Neural cell (in vitro differentiated cells): ENCODE results near the gene SLC25A15. TPM values are rescaled to one million over a fixed set of nuclear protein-coding genes. Genes with fewer than 3 reads are reported as not detected.
"Not testable (repeated sequence)": the region's sequence is repeated elsewhere in the genome, so short reads cannot be mapped to it uniquely, and the experiment has no call there.

ENCODE experiments used
- H2AFZ ChIP-seq: fragments of 200-600, 300-800 bp; sonication (generic), shearing (Covaris generic); 2 replicates; pipeline ENCODE4 v1.6.0; 2014; ENCODE audit warnings: low read depth, mild to moderate bottlenecking, antibody characterized with exemption, low read length, moderate library complexity
- H3F3A ChIP-seq: fragments of 200-600 bp; shearing (Covaris generic); 2 replicates; pipeline ENCODE4 v1.6.1; 2016; ENCODE audit warnings: mild to moderate bottlenecking, moderate library complexity, mixed read lengths, antibody characterized with exemption, low read length; ENCODE audit not compliant: insufficient read depth, poor library complexity, severe bottlenecking
- H3K27ac ChIP-seq: fragments of 200-600, 300-800 bp; sonication (generic), shearing (Covaris generic); 2 replicates; pipeline ENCODE4 v1.5.1; 2014; ENCODE audit warnings: mild to moderate bottlenecking, low read length, moderate library complexity
- H3K27me3 ChIP-seq: fragments of 300-800, 200-600 bp; sonication (generic), shearing (Covaris generic); 2 replicates; pipeline ENCODE4 v1.6.0; 2014; ENCODE audit warnings: mild to moderate bottlenecking, low read depth, low read length, moderate library complexity; ENCODE audit not compliant: insufficient read depth
- H3K36me3 ChIP-seq: fragments of 300-800, 200-600 bp; sonication (generic), shearing (Covaris generic); 2 replicates; pipeline ENCODE4 v1.5.1; 2014; ENCODE audit warnings: mild to moderate bottlenecking, antibody characterized with exemption, low read length, moderate library complexity; ENCODE audit not compliant: insufficient read depth
- H3K4me2 ChIP-seq: fragments of 300-800, 200-600 bp; sonication (generic), shearing (Covaris generic); 2 replicates; pipeline ENCODE4 v1.6.0; 2014; ENCODE audit warnings: mild to moderate bottlenecking, low read length
- H3K4me3 ChIP-seq: fragments of 300-800, 200-600 bp; sonication (generic), shearing (Covaris generic); 2 replicates; pipeline ENCODE4 v1.5.1; 2014; ENCODE audit warnings: mild to moderate bottlenecking, low read length, moderate library complexity
- H3K79me2 ChIP-seq: fragments of 200-600 bp; shearing (Covaris generic); replicated peaks from 2 replicates; pipeline ENCODE4 v1.6.0; 2014; ENCODE audit warnings: mild to moderate bottlenecking, low read length, moderate library complexity; ENCODE audit not compliant: insufficient read depth
- H3K9ac ChIP-seq: fragments of 300-800, 200-600 bp; sonication (generic), shearing (Covaris generic); 2 replicates; pipeline ENCODE4 v1.6.1; 2016; ENCODE audit warnings: mild to moderate bottlenecking, low read length, mixed read lengths
- H3K9me2 ChIP-seq: fragments of 200-600 bp; shearing (Covaris generic); 2 replicates; pipeline ENCODE4 v1.6.1; 2016; ENCODE audit warnings: mild to moderate bottlenecking, low read length, mixed read lengths; ENCODE audit not compliant: insufficient read depth
- H3K9me3 ChIP-seq: fragments of 200-600, 300-800 bp; sonication (generic), shearing (Covaris generic); 2 replicates; pipeline ENCODE4 v1.6.1; 2016; ENCODE audit warnings: mild to moderate bottlenecking, mixed run types, low read length, moderate library complexity, mixed read lengths
- H4K20me1 ChIP-seq: fragments of 200-600 bp; shearing (Covaris generic); 2 replicates; pipeline ENCODE4 v1.6.1; 2016; ENCODE audit warnings: mild to moderate bottlenecking, mixed run types; ENCODE audit not compliant: insufficient read depth
- CTCF ChIP-seq: fragments of 450-650 bp; IDR thresholded peaks from 2 replicates; pipeline ENCODE4 v1.5.1; 2014; ENCODE audit warnings: antibody characterized with exemption, mild to moderate bottlenecking, moderate library complexity; ENCODE audit not compliant: poor library complexity, severe bottlenecking
- EP300 ChIP-seq: fragments of 450-650 bp; conservative IDR thresholded peaks from 2 replicates; pipeline ENCODE4 v1.6.1; 2014; ENCODE audit warnings: antibody characterized with exemption, mild to moderate bottlenecking, moderate library complexity; ENCODE audit not compliant: poor library complexity, severe bottlenecking
- EZH2 ChIP-seq: fragments of 200-600, 300-800 bp; shearing (Covaris generic), sonication (generic); IDR thresholded peaks from 2 replicates; pipeline ENCODE4 v1.6.1; 2014; ENCODE audit warnings: antibody characterized with exemption, low read length, borderline replicate concordance, mild to moderate bottlenecking; ENCODE audit not compliant: insufficient read depth, poor library complexity, severe bottlenecking
- MXI1 ChIP-seq: fragments of 450-650 bp; conservative IDR thresholded peaks from 2 replicates; pipeline ENCODE4 v1.6.1; 2014; ENCODE audit warnings: antibody characterized with exemption, mild to moderate bottlenecking; ENCODE audit not compliant: poor library complexity, severe bottlenecking
- POLR2AphosphoS5 ChIP-seq: IDR thresholded peaks from 2 replicates; pipeline ENCODE4 v1.6.1; 2012
- RAD21 ChIP-seq: fragments of 450-650 bp; conservative IDR thresholded peaks from 2 replicates; pipeline ENCODE4 v1.6.1; 2014; ENCODE audit warnings: antibody characterized with exemption, mild to moderate bottlenecking, moderate library complexity
- SMC3 ChIP-seq: fragments of 450-650 bp; conservative IDR thresholded peaks from 2 replicates; pipeline ENCODE4 v1.6.1; 2014; ENCODE audit warnings: antibody characterized with exemption, mild to moderate bottlenecking, moderate library complexity; ENCODE audit not compliant: poor library complexity
- polyA plus RNA-seq: library from polyadenylated mRNA; depleted of rRNA; stranded (reverse); fragments of >200 nt; gene quantifications from 2 replicates; pipeline ENCODE4 v1.2.3, GENCODE V29; 2014
- small RNA-seq, 3 experiments: library from RNA; depleted of rRNA; stranded (forward); fragments of <200 nt; gene quantifications; one replicate each; pipeline ENCODE3, GENCODE V24; 2012

The SLC25A15 gene
- polyA plus RNA-seq, 1 donor from 2014 or later, result 23.6 TPM

- Histone ChIP-seq H3K4me3 (no peak overlapping the region), H4K20me1 (no peaks in the 10 kb centered on the region), H2AFZ (no peak overlapping the region), H3K9ac (no peak overlapping the region), H3F3A (no peaks in the 10 kb centered on the region), H3K27me3 (no peaks in the 10 kb centered on the region), H3K36me3 (no peaks in the 10 kb centered on the region), H3K27ac (no peak overlapping the region), H3K4me2 (no peak overlapping the region), H3K9me3 (no peaks in the 10 kb centered on the region), H3K79me2 (no peaks in the 10 kb centered on the region), H3K9me2 (no peaks in the 10 kb centered on the region)
- TF ChIP-seq POLR2AphosphoS5 (no peak), EP300 (no peak), SMC3 (no peak), RAD21 (no peak), MXI1 (no peak), CTCF (no peak), EZH2 (no peak)
These were observed 30.4 kb downstream of the SLC25A15 start for GRCh38 chr13:40819797-40820315.

- H3K9me3 ChIP-seq, H3K79me2 ChIP-seq, H3K9ac ChIP-seq, H3K9me2 ChIP-seq, H3K36me3 ChIP-seq, H2AFZ ChIP-seq, H3K4me3 ChIP-seq, H3K27ac ChIP-seq, H3F3A ChIP-seq, H4K20me1 ChIP-seq, H3K4me2 ChIP-seq, H3K27me3 ChIP-seq: not testable (repeated sequence)
These were observed 50.3 kb downstream of the SLC25A15 start for GRCh38 chr13:40839725-40840124.

- not testable (repeated sequence) for H3F3A ChIP-seq, H3K9ac ChIP-seq, H3K9me2 ChIP-seq, H2AFZ ChIP-seq, H3K79me2 ChIP-seq, H3K27me3 ChIP-seq, H3K9me3 ChIP-seq, H3K27ac ChIP-seq, H3K36me3 ChIP-seq, H4K20me1 ChIP-seq, H3K4me2 ChIP-seq, H3K4me3 ChIP-seq
These were observed 51.5 kb downstream of the SLC25A15 start for GRCh38 chr13:40840955-40841354.

Small RNAs within 50 kb of the gene (small RNA-seq; reads per million reads assigned to genes)
- 0 reads per million in 3 experiments for gene MIR621

Other genes with a start within 250 kb of the SLC25A15 start
- gene FOXO1, start 123.0 kb upstream of the SLC25A15 start, polyA plus RNA-seq, result 0.42 and 1.2 TPM in 2 replicates
- gene MRPS31, start 18.4 kb upstream of the SLC25A15 start, polyA plus RNA-seq, result 72.4 and 78.8 TPM in 2 replicates
- gene ELF1, start 229.7 kb downstream of the SLC25A15 start, polyA plus RNA-seq, result 1.1 and 2.0 TPM in 2 replicates